Fibroblast of peridontal ligament (primary cell): Measurements from ENCODE around the gene TMEM125.
A peak's percentile ranks its signal among the peaks of the same experiment; 100 is the strongest.

Experiments
- DNase-seq: peaks from one replicate; pipeline ENCODE4 v3.0.0-alpha.2; 2010; ENCODE audit errors: extremely low read depth

Gene TMEM125

GRCh38 chr1:43247256-43247921, 22.4 kb upstream of the TMEM125 start:
- DNase-seq = no peak

GRCh38 chr1:43250351-43250761, 19.4 kb upstream of the TMEM125 start:
- no peak for DNase-seq

GRCh38 chr1:43251024-43251423, 18.8 kb upstream of the TMEM125 start:
- no peak for DNase-seq

- DNase-seq = no peak
Measured at GRCh38 chr1:43252225-43252624, 17.6 kb upstream of the TMEM125 start.

- no peak for DNase-seq
Measured at GRCh38 chr1:43253173-43253572, 16.6 kb upstream of the TMEM125 start.

- no peak for DNase-seq
Measured at GRCh38 chr1:43253876-43254275, 15.9 kb upstream of the TMEM125 start.

- DNase-seq = no peak
Measured at GRCh38 chr1:43255438-43256210, 14.2 kb upstream of the TMEM125 start.

GRCh38 chr1:43256675-43257570, 12.9 kb upstream of the TMEM125 start:
- DNase-seq = no peak

- DNase-seq = no peak
Measured at GRCh38 chr1:43258370-43258769, 11.4 kb upstream of the TMEM125 start.

- no peak for DNase-seq
Measured at GRCh38 chr1:43265431-43265830, 4.4 kb upstream of the TMEM125 start.

GRCh38 chr1:43266881-43267280, 2.9 kb upstream of the TMEM125 start:
- DNase-seq = no peak

GRCh38 chr1:43267291-43267805, 2.4 kb upstream of the TMEM125 start:
- peak; percentile 71 for DNase-seq

- no peak for DNase-seq
Measured at GRCh38 chr1:43267818-43268425, 1.9 kb upstream of the TMEM125 start.

GRCh38 chr1:43270421-43271095, 775 bp downstream of the TMEM125 start:
- no peak for DNase-seq

GRCh38 chr1:43271186-43272118, 1.7 kb downstream of the TMEM125 start:
- DNase-seq = no peak

GRCh38 chr1:43272161-43272560, 2.4 kb downstream of the TMEM125 start:
- no peak for DNase-seq

- no peak for DNase-seq
Measured at GRCh38 chr1:43272576-43273571, 3.1 kb downstream of the TMEM125 start.

GRCh38 chr1:43273708-43274107, 3.9 kb downstream of the TMEM125 start:
- DNase-seq = no peak
